BJ (cell line): ENCODE measurements around the gene SH3D19. TPM values are rescaled to one million over a fixed set of nuclear protein-coding genes. Genes with fewer than 3 reads are reported as not detected.

ENCODE experiments used
- CTCF ChIA-PET: fragments of 350-600 bp; formaldehyde crosslinking; extraction: SDS; loops from one replicate; lab custom pipeline; 2021; ENCODE audit warnings: antibody characterized with exemption, inconsistent platforms; lab: Yijun Ruan, JAX
- POLR2A ChIA-PET: fragments of 300-600 bp; sonication (Branson Sonifier 250); formaldehyde crosslinking; extraction: SDS; loops from one replicate; lab custom pipeline; 2021; ENCODE audit warnings: antibody characterized with exemption; lab: Charles Lee
- DNase-seq: peaks from one replicate; pipeline ENCODE4 v3.0.0-alpha.2; 2011; ENCODE audit warnings: low read depth
- H3K27me3 ChIP-seq: 2 replicates; pipeline ENCODE4 v1.6.0; 2011; ENCODE audit warnings: low read length; ENCODE audit not compliant: control insufficient read depth, insufficient read depth
- H3K36me3 ChIP-seq: 2 replicates; pipeline ENCODE4 v1.5.1; 2011; ENCODE audit warnings: low read length; ENCODE audit not compliant: control insufficient read depth, insufficient read depth
- H3K4me3 ChIP-seq: 2 replicates; pipeline ENCODE4 v1.5.1; 2011; ENCODE audit warnings: low read depth, mild to moderate bottlenecking, control low read depth, low read length
- CTCF ChIP-seq: IDR thresholded peaks from 2 replicates; pipeline ENCODE4 v1.5.1; 2011; ENCODE audit warnings: low read depth, mild to moderate bottlenecking, control low read depth, inconsistent platforms, low read length, moderate library complexity; ENCODE audit not compliant: insufficient read depth
- polyA plus RNA-seq: library from polyadenylated mRNA; depleted of rRNA; stranded (reverse); fragments of >200 nt; gene quantifications from 2 replicates; pipeline ENCODE4 v1.2.3, GENCODE V29; 2011

SH3D19 gene
- polyA plus RNA-seq, 1 experiment, result 16.2 TPM

GRCh38 chr4:151267822-151268535 lies 57.4 kb downstream of the SH3D19 start:
- POLR2A ChIA-PET, result no interaction called here
- no peak overlapping the region for H3K4me3 ChIP-seq
- DNase-seq, result no peak
- H3K36me3 ChIP-seq, result no peaks in the 10 kb centered on the region
- no peaks in the 10 kb centered on the region for H3K27me3 ChIP-seq
- CTCF ChIA-PET, result interaction anchor here (2.3 kb wide), 1 partner anchor 9 kb away, joined by 11 read pairs; the partner anchor contains the start of gene PRSS48
- TF ChIP-seq CTCF, result no peak

- no peaks in the 10 kb centered on the region for H3K36me3 ChIP-seq
- no peak for DNase-seq
- TF ChIP-seq CTCF, result no peak
- no peak overlapping the region for H3K4me3 ChIP-seq
- ChIA-PET CTCF (interaction anchor here (0.9 to 2.3 kb wide), 3 partner anchors 9 to 242 kb away, joined by 3 to 11 read pairs (median 4); partner anchors contain the start of gene PRSS48), POLR2A (no interaction called here)
- H3K27me3 ChIP-seq, result no peaks in the 10 kb centered on the region
Observed at GRCh38 chr4:151267104-151267503, 58.3 kb downstream of the SH3D19 start.

GRCh38 chr4:151266497-151266896 lies 58.9 kb downstream of the SH3D19 start:
- no peaks in the 10 kb centered on the region for H3K27me3 ChIP-seq
- ChIA-PET POLR2A (interaction anchor here (0.7 kb wide), 1 partner anchor 353 kb away, joined by 3 read pairs; no protein-coding TSS in a partner anchor), CTCF (interaction anchor here (0.9 to 2.3 kb wide), 3 partner anchors 10 to 242 kb away, joined by 3 to 11 read pairs (median 4); partner anchors contain the start of gene PRSS48)
- H3K36me3 ChIP-seq, result no peaks in the 10 kb centered on the region
- no peak for TF ChIP-seq CTCF
- no peak for DNase-seq
- H3K4me3 ChIP-seq, result no peak overlapping the region

GRCh38 chr4:151263455-151263854 lies 62.0 kb downstream of the SH3D19 start:
- H3K36me3 ChIP-seq, result no peaks in the 10 kb centered on the region
- H3K4me3 ChIP-seq, result no peak overlapping the region
- no peak for DNase-seq
- POLR2A ChIA-PET, result no interaction called here
- no peak for TF ChIP-seq CTCF
- no peaks in the 10 kb centered on the region for H3K27me3 ChIP-seq
- CTCF ChIA-PET, result interaction anchor here (2.0 kb wide), 1 partner anchor 12 kb away, joined by 15 read pairs; no protein-coding TSS in a partner anchor

- TF ChIP-seq CTCF, result no peak
- H3K27me3 ChIP-seq, result no peaks in the 10 kb centered on the region
- H3K4me3 ChIP-seq, result no peak overlapping the region
- H3K36me3 ChIP-seq, result no peaks in the 10 kb centered on the region
- POLR2A ChIA-PET, result no interaction called here
- no peak for DNase-seq
- CTCF ChIA-PET, result interaction anchor here (0.7 kb wide), 1 partner anchor 1866 kb away, joined by 3 read pairs; no protein-coding TSS in a partner anchor
Observed at GRCh38 chr4:151260526-151260925, 64.9 kb downstream of the SH3D19 start.
